H1 (cell line): ENCODE measurements around the gene CUBN. TPM values are rescaled to one million over a fixed set of nuclear protein-coding genes. Genes with fewer than 3 reads are reported as not detected.

ENCODE experiments used
- CTCF ChIA-PET: fragments of 300-600 bp; sonication (Branson Sonifier 250); formaldehyde crosslinking; loops from one replicate; lab custom pipeline; 2021; ENCODE audit not compliant: partially characterized antibody; lab: Charles Lee
- POLR2A ChIA-PET: fragments of 300-600 bp; sonication (Branson Sonifier 250); formaldehyde crosslinking; loops from one replicate; lab custom pipeline; 2021; ENCODE audit warnings: inconsistent platforms; ENCODE audit not compliant: partially characterized antibody; lab: Charles Lee
- DNase-seq, 2 experiments: peaks; one replicate each; pipeline versions ENCODE4 v3.0.0 to v3.0.0-alpha.2; 2010 to 2022; ENCODE audit warnings: low spot score in 2 of 2, low read depth in 1 of 2, mixed read lengths in 1 of 2
- FAIRE-seq: peaks from 2 replicates; lab custom pipeline; 2011; peaks lifted over from hg19 to GRCh38; lab: Jason Lieb, UNC
- H2AFZ ChIP-seq: 2 replicates; pipeline ENCODE4 v1.8.1; 2012; ENCODE audit warnings: low read length, inconsistent platforms
- H2AK5ac ChIP-seq: 2 replicates; pipeline ENCODE4 v1.6.1; 2013; ENCODE audit warnings: low read depth, low read length
- H2BK120ac ChIP-seq: replicated peaks from 2 replicates; pipeline ENCODE3; 2013; ENCODE audit warnings: low read depth, low read length, inconsistent platforms
- H2BK12ac ChIP-seq: 2 replicates; pipeline ENCODE4 v1.6.1; 2013; ENCODE audit warnings: low read depth, low read length
- H2BK15ac ChIP-seq: 2 replicates; pipeline ENCODE4 v1.6.1; 2013; ENCODE audit warnings: low read length
- H2BK20ac ChIP-seq: 2 replicates; pipeline ENCODE4 v1.6.1; 2013; ENCODE audit warnings: low read length
- H2BK5ac ChIP-seq: 2 replicates; pipeline ENCODE4 v1.6.1; 2013; ENCODE audit warnings: low read depth, low read length
- H3K14ac ChIP-seq: 2 replicates; pipeline ENCODE4 v1.6.1; 2013; ENCODE audit warnings: inconsistent platforms; ENCODE audit not compliant: insufficient read length
- H3K18ac ChIP-seq: 2 replicates; pipeline ENCODE4 v1.6.1; 2013; ENCODE audit warnings: low read length; ENCODE audit errors: extremely low read depth
- H3K23ac ChIP-seq: 2 replicates; pipeline ENCODE4 v1.6.1; 2013; ENCODE audit warnings: inconsistent platforms; ENCODE audit not compliant: insufficient read length
- H3K23me2 ChIP-seq: 2 replicates; pipeline ENCODE4 v1.6.1; 2013; ENCODE audit warnings: low read depth, low read length
- H3K27ac ChIP-seq: 2 replicates; pipeline ENCODE4 v1.6.1; 2011; ENCODE audit warnings: low read depth, low read length, inconsistent platforms
- H3K27me3 ChIP-seq, 4 experiments: replicated peaks in 1 of 4; 1 replicate in 1 of 4; 2 replicates in 3 of 4; pipeline versions ENCODE4 v1.6.1 to v1.8.1; 2011 to 2013; ENCODE audit warnings: low read length in 3 of 4, mild to moderate bottlenecking in 3 of 4, inconsistent platforms in 2 of 4, mixed read lengths in 2 of 4, moderate library complexity in 1 of 4; ENCODE audit not compliant: control insufficient read depth in 3 of 4, insufficient read depth in 3 of 4; ENCODE audit errors: extremely low read depth in 1 of 4
- H3K36me3 ChIP-seq, 4 experiments: 2 replicates each; pipeline versions ENCODE4 v1.6.1 to v1.8.1; 2011 to 2013; ENCODE audit warnings: mild to moderate bottlenecking in 4 of 4, low read length in 3 of 4, moderate library complexity in 2 of 4, control low read depth in 1 of 4, inconsistent platforms in 1 of 4; ENCODE audit not compliant: insufficient read depth in 4 of 4, control insufficient read depth in 2 of 4
- H3K4ac ChIP-seq: replicated peaks from 2 replicates; pipeline ENCODE3; 2013; ENCODE audit warnings: low read length, low read depth, mixed read lengths, inconsistent platforms; ENCODE audit not compliant: insufficient read length
- H3K4me1 ChIP-seq, 4 experiments: replicated peaks in 1 of 4; 1 replicate in 1 of 4; 2 replicates in 3 of 4; pipeline versions ENCODE4 v1.6.1 to v1.8.1; 2011 to 2013; ENCODE audit warnings: low read length in 3 of 4, inconsistent platforms in 2 of 4, mixed read lengths in 1 of 4; ENCODE audit not compliant: insufficient read depth in 4 of 4, control insufficient read depth in 3 of 4
- H3K4me2 ChIP-seq, 2 experiments: 2 replicates each; pipeline versions ENCODE4 v1.6.1 to v1.8.1; 2011 to 2013; ENCODE audit warnings: low read depth in 2 of 2, low read length in 2 of 2, control low read depth in 1 of 2, inconsistent platforms in 1 of 2, mild to moderate bottlenecking in 1 of 2; ENCODE audit not compliant: insufficient read depth in 1 of 2
- H3K4me3 ChIP-seq, 4 experiments: fragments of 200-600, 300-600 bp in 1 of 4; sonication (generic), shearing (Covaris generic), sonication (Bioruptor Twin) in 1 of 4; 2 replicates each; pipeline versions ENCODE4 v1.5.1 to v1.8.1; 2011 to 2016; ENCODE audit warnings: low read length in 4 of 4, low read depth in 3 of 4, control low read depth in 2 of 4, inconsistent platforms in 2 of 4, mild to moderate bottlenecking in 2 of 4, mixed read lengths in 1 of 4, moderate library complexity in 1 of 4; ENCODE audit not compliant: insufficient read depth in 2 of 4; ENCODE audit errors: extremely low read depth in 1 of 4
- H3K56ac ChIP-seq: replicated peaks from 2 replicates; pipeline ENCODE3; 2013; ENCODE audit warnings: low read depth, mild to moderate bottlenecking, mixed read lengths, low read length, inconsistent platforms; ENCODE audit not compliant: insufficient read length
- H3K79me1 ChIP-seq: 2 replicates; pipeline ENCODE4 v1.6.1; 2013; ENCODE audit warnings: low read depth, low read length, control low read depth
- H3K79me2 ChIP-seq, 2 experiments: 2 replicates each; pipeline versions ENCODE4 v1.6.1 to v1.8.1; 2012 to 2013; ENCODE audit warnings: low read length in 2 of 2, mild to moderate bottlenecking in 2 of 2, inconsistent platforms in 1 of 2; ENCODE audit not compliant: insufficient read depth in 2 of 2, control insufficient read depth in 1 of 2
- H3K9ac ChIP-seq, 4 experiments: replicated peaks in 1 of 4; 1 replicate in 1 of 4; 2 replicates in 3 of 4; pipeline versions ENCODE4 v1.6.1 to v1.8.1; 2011 to 2013; ENCODE audit warnings: low read depth in 3 of 4, low read length in 3 of 4, control low read depth in 2 of 4, mild to moderate bottlenecking in 2 of 4, moderate library complexity in 2 of 4, inconsistent platforms in 1 of 4; ENCODE audit errors: extremely low read depth in 1 of 4
- H3K9me3 ChIP-seq, 2 experiments: 2 replicates each; pipeline versions ENCODE4 v1.6.1 to v1.8.1; 2012 to 2013; ENCODE audit warnings: mild to moderate bottlenecking in 2 of 2, moderate library complexity in 2 of 2, control low read depth in 1 of 2, inconsistent platforms in 1 of 2, low read depth in 1 of 2, low read length in 1 of 2, mixed read lengths in 1 of 2; ENCODE audit not compliant: insufficient read depth in 2 of 2
- H4K20me1 ChIP-seq, 2 experiments: replicated peaks in 1 of 2; 2 replicates each; pipeline versions ENCODE3 to v1.8.1; 2011 to 2013; ENCODE audit warnings: inconsistent platforms in 2 of 2, low read length in 2 of 2, mild to moderate bottlenecking in 1 of 2; ENCODE audit not compliant: insufficient read depth in 2 of 2, control insufficient read depth in 1 of 2
- H4K5ac ChIP-seq: 2 replicates; pipeline ENCODE4 v1.6.1; 2013; ENCODE audit warnings: low read length, low read depth, mixed read lengths, inconsistent platforms; ENCODE audit not compliant: insufficient read length
- H4K8ac ChIP-seq: 2 replicates; pipeline ENCODE4 v1.8.0; 2013; ENCODE audit warnings: mild to moderate bottlenecking, moderate library complexity, low read length, inconsistent platforms; ENCODE audit not compliant: insufficient read depth; ENCODE audit errors: extremely low read depth
- H4K91ac ChIP-seq: replicated peaks from 2 replicates; pipeline ENCODE3; 2013; ENCODE audit warnings: low read length, mixed read lengths, inconsistent platforms; ENCODE audit not compliant: insufficient read length
- BCL11A ChIP-seq, 2 experiments: IDR thresholded peaks; one replicate each; pipeline ENCODE4 v1.6.1; 2011; ENCODE audit warnings: low read depth in 2 of 2, low read length in 2 of 2, mild to moderate bottlenecking in 2 of 2
- CREB1 ChIP-seq: IDR thresholded peaks from 2 replicates; pipeline ENCODE4 v1.6.1; 2012; ENCODE audit warnings: inconsistent platforms
- EP300 ChIP-seq, 2 experiments: IDR thresholded peaks; 1 replicate in 1 of 2; 2 replicates in 1 of 2; pipeline ENCODE4 v1.6.1; 2011 to 2012; ENCODE audit warnings: low read depth in 2 of 2, low read length in 2 of 2, mild to moderate bottlenecking in 2 of 2, borderline replicate concordance in 1 of 2, inconsistent platforms in 1 of 2, moderate library complexity in 1 of 2
- RAD21 ChIP-seq, 2 experiments: IDR thresholded peaks in 1 of 2; conservative IDR thresholded peaks in 1 of 2; 2 replicates each; pipeline ENCODE4 v1.6.1; 2011; ENCODE audit warnings: low read depth in 2 of 2, low read length in 2 of 2, improper control_type of control experiment in 1 of 2, inconsistent platforms in 1 of 2, mild to moderate bottlenecking in 1 of 2, moderate library complexity in 1 of 2
- SAP30 ChIP-seq: fragments of 300-600 bp; sonication (generic); IDR thresholded peaks from 2 replicates; pipeline ENCODE4 v1.7.1; 2012; ENCODE audit warnings: low read length, moderate library complexity, mild to moderate bottlenecking, inconsistent platforms; ENCODE audit not compliant: insufficient read depth, insufficient replicate concordance
- SP1 ChIP-seq: IDR thresholded peaks from 2 replicates; pipeline ENCODE4 v1.6.1; 2011; ENCODE audit warnings: low read depth, low read length
- SP2 ChIP-seq: IDR thresholded peaks from 2 replicates; pipeline ENCODE4 v1.6.1; 2012; ENCODE audit warnings: mild to moderate bottlenecking, low read length, inconsistent platforms
- SUZ12 ChIP-seq: fragments of 200-600 bp; sonication (generic); IDR thresholded peaks from 2 replicates; pipeline ENCODE4 v1.6.1; 2012; ENCODE audit warnings: mild to moderate bottlenecking, inconsistent platforms, low read length, moderate library complexity, mixed read lengths
- WGBS, 2 experiments: shearing (Covaris generic) in 1 of 2; methylation state at CpG; one replicate each; pipeline versions ENCODE4 v1.1.6 to v1.1.7; 2013 to 2015; ENCODE audit warnings: low lambda C conversion rate in 2 of 2, mixed read lengths in 2 of 2, inconsistent platforms in 1 of 2, low coverage in 1 of 2, missing lambda C conversion rate in 1 of 2; ENCODE audit not compliant: insufficient replicate concordance in 2 of 2, insufficient coverage in 1 of 2, insufficient read length in 1 of 2; ENCODE audit errors: extremely low coverage in 1 of 2, missing lambda C conversion rate in 1 of 2; 5-methylcytosine and 5-hydroxymethylcytosine counted together
- polyA plus RNA-seq, 7 experiments: library from polyadenylated mRNA; depleted of rRNA in 3 of 7; stranded (reverse) in 5 of 7; unstranded in 2 of 7; fragments of >200 nt in 5 of 7; fragments of 200-250 nt in 2 of 7; gene quantifications; 1 replicate in 5 of 7; 2 replicates in 1 of 7; 4 replicates in 1 of 7; pipeline versions ENCODE4 v1.2.1 to v1.2.3, GENCODE V29; 2011 to 2013; ENCODE audit warnings: missing spikeins in 2 of 7, mixed read lengths in 2 of 7
- total RNA-seq: library from RNA; stranded (reverse); fragmentation: NEBNext Ultra II Directional; extraction: Animal tissue kit (Norgen Biotek cat#: 25700); gene quantifications from 2 replicates; pipeline ENCODE4 v1.2.1, GENCODE V29; 2021
- TF ChIP-seq, protein P1 (sequence below): IDR thresholded peaks from 2 replicates; pipeline ENCODE4 v1.6.1; 2012; ENCODE audit warnings: low read length, inconsistent platforms

Gene CUBN
- total and polyA plus RNA-seq, 2 of the 8 experiments (the other 6 are each of a cell fraction or from before 2014, with no cell fraction given) = 0.04 to 0.08 TPM

DNA sequence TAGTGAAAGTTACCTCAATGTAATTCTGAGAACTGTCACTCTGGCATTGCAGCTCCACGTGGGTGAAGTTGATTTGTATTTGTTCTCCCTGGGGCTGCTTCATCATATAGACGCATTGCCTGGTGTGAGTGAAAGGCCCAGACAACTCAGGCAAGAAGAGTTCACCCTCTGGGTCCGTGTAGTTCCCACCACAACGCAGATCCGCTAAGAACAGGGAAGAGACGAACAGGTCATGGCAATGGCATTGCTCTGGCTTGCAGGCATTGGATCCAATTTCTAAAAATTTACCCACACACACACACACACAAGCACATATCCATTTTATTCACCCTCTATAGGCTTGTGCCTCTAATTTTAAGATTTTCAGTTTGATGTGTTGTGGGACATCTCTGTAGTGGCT is 45.4 kb downstream of the CUBN start:
- TF ChIP-seq SP1 (no peak), SUZ12 (no peak), BCL11A (IDR thresholded peaks at IDR 0.05; ENCODE audit: low read depth in 2 of 2, low read length in 2 of 2) (no peak), SP2 (no peak), RAD21 (IDR thresholded peaks at IDR 0.05 in 1 of 2, conservative IDR thresholded peaks at IDR 0.05 in 1 of 2; ENCODE audit: low read depth in 2 of 2, low read length in 2 of 2) (no peak), CREB1 (no peak), EP300 (IDR thresholded peaks at IDR 0.05; ENCODE audit: borderline replicate concordance in 1 of 2, low read depth in 2 of 2, low read length in 2 of 2) (no peak), SAP30 (no peak)
- TF ChIP-seq, protein P1, sequence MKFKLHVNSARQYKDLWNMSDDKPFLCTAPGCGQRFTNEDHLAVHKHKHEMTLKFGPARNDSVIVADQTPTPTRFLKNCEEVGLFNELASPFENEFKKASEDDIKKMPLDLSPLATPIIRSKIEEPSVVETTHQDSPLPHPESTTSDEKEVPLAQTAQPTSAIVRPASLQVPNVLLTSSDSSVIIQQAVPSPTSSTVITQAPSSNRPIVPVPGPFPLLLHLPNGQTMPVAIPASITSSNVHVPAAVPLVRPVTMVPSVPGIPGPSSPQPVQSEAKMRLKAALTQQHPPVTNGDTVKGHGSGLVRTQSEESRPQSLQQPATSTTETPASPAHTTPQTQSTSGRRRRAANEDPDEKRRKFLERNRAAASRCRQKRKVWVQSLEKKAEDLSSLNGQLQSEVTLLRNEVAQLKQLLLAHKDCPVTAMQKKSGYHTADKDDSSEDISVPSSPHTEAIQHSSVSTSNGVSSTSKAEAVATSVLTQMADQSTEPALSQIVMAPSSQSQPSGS = no peak
- H2BK120ac ChIP-seq = no peak overlapping the region
- H2BK12ac ChIP-seq = no peak overlapping the region
- no peaks in the 10 kb centered on the region for H3K27me3 ChIP-seq
- CTCF ChIA-PET = interaction anchor here (1.3 to 2.0 kb wide), 2 partner anchors 22 to 25 kb away, joined by 3 to 4 read pairs; no protein-coding TSS in a partner anchor
- H3K18ac ChIP-seq = no peak overlapping the region
- H4K8ac ChIP-seq = no peak overlapping the region
- H3K23ac ChIP-seq = no peak overlapping the region
- H3K14ac ChIP-seq = no peak overlapping the region
- no peaks in the 10 kb centered on the region for H3K36me3 ChIP-seq
- H2BK5ac ChIP-seq = no peak overlapping the region
- H3K27ac ChIP-seq = no peak overlapping the region
- H3K4ac ChIP-seq = no peak overlapping the region
- H3K9me3 ChIP-seq = no peaks in the 10 kb centered on the region
- no peaks in the 10 kb centered on the region for H3K79me1 ChIP-seq
- POLR2A ChIA-PET = no interaction called here
- no peak overlapping the region for H3K56ac ChIP-seq
- no peaks in the 10 kb centered on the region for H3K23me2 ChIP-seq
- H3K9ac ChIP-seq = no peak overlapping the region
- 77% methylated on average over 6 of the region's 6 CpGs; no CpG with 5 or more reads in 1 of the 2 experiments for WGBS, 2 experiments
- H2BK20ac ChIP-seq = no peak overlapping the region
- no peaks in the 10 kb centered on the region for H3K79me2 ChIP-seq
- no peak overlapping the region for H4K91ac ChIP-seq
- no peak for FAIRE-seq
- H2AFZ ChIP-seq = no peak overlapping the region
- H2BK15ac ChIP-seq = no peak overlapping the region
- no peak overlapping the region for H2AK5ac ChIP-seq
- H3K4me2 ChIP-seq = no peak overlapping the region
- no peaks in the 10 kb centered on the region for H4K20me1 ChIP-seq
- DNase-seq = no peak
- H3K4me1 ChIP-seq = no peaks in the 10 kb centered on the region; a peak in 1 of 7 replicates
- no peak overlapping the region for H3K4me3 ChIP-seq
- H4K5ac ChIP-seq = no peak overlapping the region
